Fibroblast of the conjunctiva (primary cell): ENCODE results near the gene WIF1.

Source experiments
- DNase-seq: peaks from one replicate; pipeline ENCODE4 v3.0.0-alpha.2; 2010; ENCODE audit warnings: low read depth

WIF1 gene

GRCh38 chr12:65121049-65121955 is at the start of gene WIF1:
TSS of gene WIF1 (minus strand) at chr12:65121305. CDS start at chr12:65121191, 114 bp downstream.
- DNase-seq = no peak

- no peak for DNase-seq
Observed at GRCh38 chr12:65170209-65170881, 49.2 kb upstream of the WIF1 start.

- peak; percentile 70 for DNase-seq
Observed at GRCh38 chr12:65169320-65170208, 48.5 kb upstream of the WIF1 start, which contains the start of gene LEMD3. TSS of gene LEMD3 (plus strand) at chr12:65169583. CDS start at chr12:65169597, 14 bp downstream.

GRCh38 chr12:65168681-65169319 is 47.7 kb upstream of the WIF1 start:
- no peak for DNase-seq

GRCh38 chr12:65164774-65165173 is 43.7 kb upstream of the WIF1 start:
- no peak for DNase-seq

- no peak for DNase-seq
Observed at GRCh38 chr12:65164244-65164643, 43.1 kb upstream of the WIF1 start.

- no peak for DNase-seq
Observed at GRCh38 chr12:65162609-65163008, 41.5 kb upstream of the WIF1 start.

- DNase-seq = no peak
Observed at GRCh38 chr12:65157091-65157490, 36.0 kb upstream of the WIF1 start.

- DNase-seq = no peak
Observed at GRCh38 chr12:65156366-65156841, 35.3 kb upstream of the WIF1 start.

GRCh38 chr12:65155784-65156183 is 34.7 kb upstream of the WIF1 start:
- no peak for DNase-seq

GRCh38 chr12:65152596-65152995 is 31.5 kb upstream of the WIF1 start:
- no peak for DNase-seq

- no peak for DNase-seq
Observed at GRCh38 chr12:65152012-65152411, 30.9 kb upstream of the WIF1 start.

GRCh38 chr12:65147312-65147905 is 26.3 kb upstream of the WIF1 start:
- DNase-seq = no peak

- no peak for DNase-seq
Observed at GRCh38 chr12:65140738-65141137, 19.6 kb upstream of the WIF1 start.

- DNase-seq = no peak
Observed at GRCh38 chr12:65139389-65139788, 18.3 kb upstream of the WIF1 start.

GRCh38 chr12:65133879-65134278 is 12.8 kb upstream of the WIF1 start:
- DNase-seq = no peak

GRCh38 chr12:65126482-65126881 is 5.4 kb upstream of the WIF1 start:
- DNase-seq = no peak

GRCh38 chr12:65125975-65126374 is 4.9 kb upstream of the WIF1 start:
- no peak for DNase-seq

- DNase-seq = no peak
Observed at GRCh38 chr12:65125247-65125646, 4.1 kb upstream of the WIF1 start.

- DNase-seq = peak; percentile 17
Observed at GRCh38 chr12:65123435-65124063, 2.4 kb upstream of the WIF1 start.

GRCh38 chr12:65122703-65123102 is 1.6 kb upstream of the WIF1 start:
- no peak for DNase-seq
